ENCODE data around the gene ERGIC1.

- TF ChIP-seq, protein P1, sequence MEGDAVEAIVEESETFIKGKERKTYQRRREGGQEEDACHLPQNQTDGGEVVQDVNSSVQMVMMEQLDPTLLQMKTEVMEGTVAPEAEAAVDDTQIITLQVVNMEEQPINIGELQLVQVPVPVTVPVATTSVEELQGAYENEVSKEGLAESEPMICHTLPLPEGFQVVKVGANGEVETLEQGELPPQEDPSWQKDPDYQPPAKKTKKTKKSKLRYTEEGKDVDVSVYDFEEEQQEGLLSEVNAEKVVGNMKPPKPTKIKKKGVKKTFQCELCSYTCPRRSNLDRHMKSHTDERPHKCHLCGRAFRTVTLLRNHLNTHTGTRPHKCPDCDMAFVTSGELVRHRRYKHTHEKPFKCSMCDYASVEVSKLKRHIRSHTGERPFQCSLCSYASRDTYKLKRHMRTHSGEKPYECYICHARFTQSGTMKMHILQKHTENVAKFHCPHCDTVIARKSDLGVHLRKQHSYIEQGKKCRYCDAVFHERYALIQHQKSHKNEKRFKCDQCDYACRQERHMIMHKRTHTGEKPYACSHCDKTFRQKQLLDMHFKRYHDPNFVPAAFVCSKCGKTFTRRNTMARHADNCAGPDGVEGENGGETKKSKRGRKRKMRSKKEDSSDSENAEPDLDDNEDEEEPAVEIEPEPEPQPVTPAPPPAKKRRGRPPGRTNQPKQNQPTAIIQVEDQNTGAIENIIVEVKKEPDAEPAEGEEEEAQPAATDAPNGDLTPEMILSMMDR (IDR thresholded peaks at IDR 0.05) = no peak
- TF ChIP-seq POLR2A (IDR thresholded peaks at IDR 0.05) = no peak
Observed at GRCh38 chr5:172815631-172816030, 18.4 kb upstream of the ERGIC1 start.

All from adrenal gland (tissue), 5 donors.